ENCODE results near the gene GID4. TPM values are rescaled to one million over a fixed set of nuclear protein-coding genes. Genes with fewer than 3 reads are reported as not detected.

Gene GID4
- total RNA-seq, 1 donor from 2014 or later, result 12.2 TPM

DNA sequence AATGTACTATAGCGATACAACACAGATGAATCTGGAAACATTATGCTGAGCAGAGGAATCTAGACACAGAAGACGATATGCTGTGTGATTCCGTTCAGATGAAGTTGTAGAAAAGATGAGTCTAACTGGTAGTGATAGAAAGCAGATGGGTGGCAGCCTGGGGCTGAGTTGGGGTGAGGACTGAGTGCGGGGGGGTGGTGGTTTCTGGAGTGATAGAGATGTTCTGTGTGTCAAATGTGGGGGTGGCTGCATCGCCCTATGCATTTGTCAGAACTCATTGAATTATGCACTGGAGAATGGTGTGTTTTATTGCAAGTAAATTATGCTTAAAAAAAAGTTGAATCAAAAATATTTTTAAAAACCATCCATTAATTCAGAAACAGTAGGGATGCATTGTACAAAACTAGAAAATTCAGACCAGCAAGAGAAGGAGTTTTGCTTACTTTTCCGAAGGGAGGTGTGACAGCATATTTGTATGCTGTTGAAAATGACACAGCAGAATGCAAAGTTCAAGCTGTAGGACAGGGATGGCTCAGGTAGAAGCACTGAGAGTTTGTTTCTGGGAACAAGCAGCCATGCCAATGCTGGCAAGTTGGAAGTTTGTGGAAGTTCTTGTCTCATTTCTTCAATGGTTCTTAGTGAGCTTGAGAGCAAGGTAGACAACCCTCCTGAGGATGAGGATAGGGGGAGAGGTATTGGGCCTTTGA lies 35.5 kb downstream of the GID4 start:
- Mint-ChIP-seq H3K4me3 (no peak overlapping the region), H3K36me3 (ENCODE audit: low read depth) (no peaks in the 10 kb centered on the region), H3K9me3 (no peaks in the 10 kb centered on the region), H3K27ac (ENCODE audit: unreplicated experiment) (no peak overlapping the region), H3K4me1 (peaks cover 13% of the 10 kb centered on the region), H3K27me3 (ENCODE audit: low read depth) (peaks cover 4% of the 10 kb centered on the region)
- no peak for DNase-seq (ENCODE audit: low read depth, low spot score)
- TF ChIP-seq, protein P1, sequence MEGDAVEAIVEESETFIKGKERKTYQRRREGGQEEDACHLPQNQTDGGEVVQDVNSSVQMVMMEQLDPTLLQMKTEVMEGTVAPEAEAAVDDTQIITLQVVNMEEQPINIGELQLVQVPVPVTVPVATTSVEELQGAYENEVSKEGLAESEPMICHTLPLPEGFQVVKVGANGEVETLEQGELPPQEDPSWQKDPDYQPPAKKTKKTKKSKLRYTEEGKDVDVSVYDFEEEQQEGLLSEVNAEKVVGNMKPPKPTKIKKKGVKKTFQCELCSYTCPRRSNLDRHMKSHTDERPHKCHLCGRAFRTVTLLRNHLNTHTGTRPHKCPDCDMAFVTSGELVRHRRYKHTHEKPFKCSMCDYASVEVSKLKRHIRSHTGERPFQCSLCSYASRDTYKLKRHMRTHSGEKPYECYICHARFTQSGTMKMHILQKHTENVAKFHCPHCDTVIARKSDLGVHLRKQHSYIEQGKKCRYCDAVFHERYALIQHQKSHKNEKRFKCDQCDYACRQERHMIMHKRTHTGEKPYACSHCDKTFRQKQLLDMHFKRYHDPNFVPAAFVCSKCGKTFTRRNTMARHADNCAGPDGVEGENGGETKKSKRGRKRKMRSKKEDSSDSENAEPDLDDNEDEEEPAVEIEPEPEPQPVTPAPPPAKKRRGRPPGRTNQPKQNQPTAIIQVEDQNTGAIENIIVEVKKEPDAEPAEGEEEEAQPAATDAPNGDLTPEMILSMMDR (conservative IDR thresholded peaks at IDR 0.05), result no peak

DNA sequence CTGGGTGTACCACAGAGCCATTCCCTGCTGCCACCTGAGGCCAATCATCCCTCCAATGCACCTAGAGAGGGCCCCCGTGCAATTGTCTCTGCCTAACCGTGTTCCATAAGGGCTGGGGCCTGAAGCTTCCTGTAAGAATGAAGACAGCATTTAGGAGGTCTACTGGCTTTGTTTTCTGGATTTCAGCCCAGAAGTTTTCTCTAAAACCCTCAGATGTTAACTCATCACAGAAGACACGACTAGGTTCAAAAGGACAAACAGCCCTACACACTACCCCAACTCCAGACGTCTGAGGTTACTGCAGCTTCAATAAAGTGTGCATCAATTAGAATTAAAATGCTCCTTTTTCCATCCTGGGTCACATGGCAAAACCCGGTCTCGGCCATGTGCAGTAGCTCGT lies 37.7 kb downstream of the GID4 start:
- TF ChIP-seq, protein P1 (conservative IDR thresholded peaks at IDR 0.05), result no peak
- DNase-seq (ENCODE audit: low read depth, low spot score), result no peak
- H3K36me3 Mint-ChIP-seq (ENCODE audit: low read depth), result no peaks in the 10 kb centered on the region
- no peaks in the 10 kb centered on the region for H3K4me1 Mint-ChIP-seq
- no peak overlapping the region for H3K27ac Mint-ChIP-seq (ENCODE audit: unreplicated experiment)
- H3K9me3 Mint-ChIP-seq, result no peaks in the 10 kb centered on the region
- no peak overlapping the region for H3K4me3 Mint-ChIP-seq
- H3K27me3 Mint-ChIP-seq (ENCODE audit: low read depth), result peaks cover 4% of the 10 kb centered on the region

DNA sequence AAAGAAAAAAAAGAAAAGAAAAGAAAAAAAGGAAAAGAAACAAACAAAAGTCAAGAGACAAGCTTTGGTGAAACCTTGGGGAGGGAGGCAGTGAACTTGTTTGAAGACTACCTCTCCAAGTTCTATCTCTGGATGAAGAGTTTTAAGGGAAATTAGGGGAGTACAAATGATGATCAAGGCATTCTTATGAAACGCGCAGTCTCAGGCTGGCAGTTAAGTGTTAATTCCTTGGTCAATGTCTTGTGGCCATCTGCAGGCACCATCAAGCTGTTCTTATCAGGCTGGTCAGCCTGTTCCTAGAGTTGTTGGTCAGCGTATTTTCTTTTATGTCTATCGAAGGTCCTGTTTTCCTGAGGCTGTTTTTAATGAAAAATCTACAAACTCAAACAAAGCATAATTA lies 40.3 kb downstream of the GID4 start:
- DNase-seq (ENCODE audit: low read depth, low spot score), result no peak
- no peak overlapping the region for H3K4me3 Mint-ChIP-seq
- peaks cover 4% of the 10 kb centered on the region for H3K27me3 Mint-ChIP-seq (ENCODE audit: low read depth)
- no peak overlapping the region for H3K27ac Mint-ChIP-seq (ENCODE audit: unreplicated experiment)
- no peaks in the 10 kb centered on the region for H3K36me3 Mint-ChIP-seq (ENCODE audit: low read depth)
- H3K4me1 Mint-ChIP-seq, result no peaks in the 10 kb centered on the region
- TF ChIP-seq, protein P1 (conservative IDR thresholded peaks at IDR 0.05), result no peak
- no peaks in the 10 kb centered on the region for H3K9me3 Mint-ChIP-seq

DNA sequence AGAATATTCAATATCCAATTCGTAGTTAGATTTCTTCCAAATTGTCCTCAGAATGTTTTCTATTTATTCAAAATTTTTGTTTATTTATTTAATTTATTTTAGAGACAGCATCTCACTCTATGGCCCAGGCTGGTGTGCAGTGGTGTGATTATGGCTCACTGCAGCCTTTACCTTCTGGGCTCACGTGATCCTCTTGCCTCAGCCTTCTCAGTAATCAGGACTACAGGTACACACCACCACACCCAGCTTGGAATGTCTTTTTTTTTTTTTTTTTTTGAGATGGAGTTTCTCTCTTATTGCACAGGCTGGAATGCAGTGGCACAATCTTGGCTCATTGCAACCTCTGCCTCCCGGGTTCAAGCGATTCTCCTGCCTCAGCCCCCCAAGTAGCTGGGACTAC lies 45.0 kb downstream of the GID4 start:
- Mint-ChIP-seq H3K27me3 (ENCODE audit: low read depth) (peaks cover 1% of the 10 kb centered on the region), H3K36me3 (ENCODE audit: low read depth) (no peaks in the 10 kb centered on the region), H3K27ac (ENCODE audit: unreplicated experiment) (no peak overlapping the region), H3K4me1 (peaks cover 18% of the 10 kb centered on the region), H3K9me3 (no peaks in the 10 kb centered on the region), H3K4me3 (no peak overlapping the region)
- TF ChIP-seq, protein P1 (conservative IDR thresholded peaks at IDR 0.05), result no peak
- DNase-seq (ENCODE audit: low read depth, low spot score), result no peak

DNA sequence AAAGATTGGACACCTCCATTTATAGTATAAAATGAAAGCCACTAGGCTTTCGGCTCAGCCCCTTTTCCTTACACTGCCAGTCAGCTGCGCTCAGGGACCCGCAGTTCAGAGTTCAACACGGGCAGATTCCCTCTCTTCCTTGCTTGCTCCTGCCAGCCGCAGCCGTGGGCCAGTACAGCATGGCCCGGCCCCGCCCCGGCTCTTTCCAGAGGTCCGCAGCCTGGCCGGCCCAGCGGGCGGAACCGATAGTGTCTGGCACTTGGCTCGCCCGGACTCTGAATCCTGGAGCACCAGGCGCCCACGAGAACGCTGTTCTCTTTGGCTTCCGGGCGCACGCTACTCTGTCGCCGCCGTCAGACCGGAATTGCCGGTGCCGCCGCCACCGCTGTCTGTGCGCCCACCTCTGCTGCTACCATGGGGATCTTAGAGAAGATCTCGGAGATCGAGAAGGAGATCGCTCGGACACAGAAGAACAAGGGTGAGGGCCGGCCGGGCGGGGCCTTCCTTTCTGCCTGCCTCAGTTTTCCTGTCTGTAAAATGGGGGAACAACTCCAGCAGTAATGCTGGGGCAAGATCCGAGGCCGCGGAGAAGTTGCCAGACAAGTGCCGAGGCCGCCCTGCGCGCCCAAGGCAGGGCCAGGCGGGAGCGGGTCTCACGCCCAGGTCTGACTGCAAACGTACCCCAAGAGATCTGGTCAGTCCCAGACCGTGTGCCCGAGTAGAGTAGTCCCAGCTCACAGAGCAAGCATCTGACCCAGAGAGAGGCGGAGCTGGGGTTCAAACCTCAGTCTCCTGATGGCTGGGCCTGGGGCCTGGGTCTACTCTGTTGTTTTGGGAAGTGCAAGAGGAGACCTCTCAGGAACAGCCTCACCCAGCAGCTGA lies 48.6 kb downstream of the GID4 start, which contains the start of gene DRG2:
Gene DRG2 (plus strand): TSS at position 339 of the 882 bp plus-strand sequence. CDS start 76 bp downstream, at position 415.
- Mint-ChIP-seq H3K27me3 (ENCODE audit: low read depth) (no peaks in the 10 kb centered on the region), H3K9me3 (no peaks in the 10 kb centered on the region), H3K4me3 (peak within 1 kb of the TSS; percentile 97), H3K36me3 (ENCODE audit: low read depth) (no peaks in the 10 kb centered on the region), H3K27ac (ENCODE audit: unreplicated experiment) (peak within 1 kb of the TSS; percentile 97), H3K4me1 (peaks cover 22% of the 10 kb centered on the region)
- peak; percentile 96 for DNase-seq (ENCODE audit: low read depth, low spot score)
- TF ChIP-seq, protein P1 (conservative IDR thresholded peaks at IDR 0.05), result no peak
